ENCODE results near the gene RTN4RL1. TPM values are rescaled to one million over a fixed set of nuclear protein-coding genes. Genes with fewer than 3 reads are reported as not detected.

RTN4RL1 gene
- total and polyA plus RNA-seq, 2 of the 4 experiments (the other 2 are of a cell fraction), result under 0.01 to 0.03 TPM

DNA sequence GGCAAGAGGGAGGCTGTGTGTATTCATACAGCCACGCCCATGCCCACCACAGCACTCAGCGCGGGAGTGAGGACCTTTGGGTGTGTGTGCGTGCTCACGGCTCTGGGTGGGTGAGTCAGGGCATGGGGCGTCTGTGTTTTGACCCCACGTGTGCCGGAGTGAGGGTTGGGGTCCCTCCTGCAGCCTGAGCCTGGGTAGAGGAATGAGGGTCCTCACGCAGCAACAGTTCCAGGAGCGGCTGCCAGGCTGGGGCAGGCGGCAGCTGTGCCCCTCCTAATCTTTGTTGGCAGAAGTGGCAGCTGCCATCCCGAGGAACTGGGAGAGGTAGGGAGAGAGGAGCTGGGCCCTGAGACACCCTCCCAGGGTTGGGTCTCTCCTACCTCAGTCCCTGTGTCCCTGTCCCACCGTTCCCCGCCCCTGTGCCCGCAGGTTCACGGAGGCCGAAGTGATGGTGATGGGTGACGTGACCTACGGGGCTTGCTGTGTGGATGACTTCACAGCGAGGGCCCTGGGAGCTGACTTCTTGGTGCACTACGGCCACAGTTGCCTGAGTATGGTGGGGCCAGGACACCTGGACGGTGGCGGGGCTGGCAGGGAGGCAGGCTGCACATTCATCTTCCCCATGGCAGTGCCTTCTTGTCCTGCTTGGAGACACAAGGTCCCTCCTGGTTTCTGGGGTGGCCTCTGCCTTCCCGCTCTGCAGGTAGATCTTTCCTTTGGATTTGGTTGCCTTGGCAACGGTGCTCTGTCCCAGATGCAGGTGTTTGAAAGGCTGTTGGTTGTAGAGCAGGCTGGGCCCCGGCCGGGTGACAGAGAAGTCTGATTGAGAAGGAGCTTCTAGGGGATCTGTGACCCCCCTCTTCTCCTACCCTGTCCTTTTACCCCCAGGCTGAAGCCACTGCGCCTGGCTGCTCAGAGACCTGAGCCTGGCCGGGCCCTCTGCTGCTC, 10.7 kb upstream of the RTN4RL1 start (continued):
- TF ChIP-seq MXI1 (IDR thresholded peaks at IDR 0.05; ENCODE audit: borderline replicate concordance, low read depth, low read length) (no peak), FOS (IDR thresholded peaks at IDR 0.05; ENCODE audit: low read depth, low read length) (no peak), BHLHE40 (IDR thresholded peaks at IDR 0.05; ENCODE audit: low read depth, low read length) (no peak)
